Esophagus squamous epithelium (tissue), 4 donors: ENCODE data around the gene PTGS1.
"Not testable (repeated sequence)": the region's sequence is repeated elsewhere in the genome, so short reads cannot be mapped to it uniquely, and the experiment has no call there.

ENCODE experiments used
- POLR2A ChIP-seq, 4 donors: fragments of 450-650 bp; IDR thresholded peaks; one replicate each; pipeline ENCODE4 v1.6.1; 2017; ENCODE audit warnings: antibody characterized with exemption in 4 of 4, mild to moderate bottlenecking in 4 of 4, moderate library complexity in 3 of 4
- TF ChIP-seq, protein P1 (sequence below), 6 experiments: fragments of 450-650 bp in 4 of 6; fragments of 200-600 bp in 2 of 6; sonication (generic) in 2 of 6; IDR thresholded peaks; one replicate each; pipeline ENCODE4 v1.5.1; 2016 to 2019; ENCODE audit warnings: antibody characterized with exemption in 6 of 6, mild to moderate bottlenecking in 4 of 6, moderate library complexity in 4 of 6

- TF ChIP-seq, protein P1, sequence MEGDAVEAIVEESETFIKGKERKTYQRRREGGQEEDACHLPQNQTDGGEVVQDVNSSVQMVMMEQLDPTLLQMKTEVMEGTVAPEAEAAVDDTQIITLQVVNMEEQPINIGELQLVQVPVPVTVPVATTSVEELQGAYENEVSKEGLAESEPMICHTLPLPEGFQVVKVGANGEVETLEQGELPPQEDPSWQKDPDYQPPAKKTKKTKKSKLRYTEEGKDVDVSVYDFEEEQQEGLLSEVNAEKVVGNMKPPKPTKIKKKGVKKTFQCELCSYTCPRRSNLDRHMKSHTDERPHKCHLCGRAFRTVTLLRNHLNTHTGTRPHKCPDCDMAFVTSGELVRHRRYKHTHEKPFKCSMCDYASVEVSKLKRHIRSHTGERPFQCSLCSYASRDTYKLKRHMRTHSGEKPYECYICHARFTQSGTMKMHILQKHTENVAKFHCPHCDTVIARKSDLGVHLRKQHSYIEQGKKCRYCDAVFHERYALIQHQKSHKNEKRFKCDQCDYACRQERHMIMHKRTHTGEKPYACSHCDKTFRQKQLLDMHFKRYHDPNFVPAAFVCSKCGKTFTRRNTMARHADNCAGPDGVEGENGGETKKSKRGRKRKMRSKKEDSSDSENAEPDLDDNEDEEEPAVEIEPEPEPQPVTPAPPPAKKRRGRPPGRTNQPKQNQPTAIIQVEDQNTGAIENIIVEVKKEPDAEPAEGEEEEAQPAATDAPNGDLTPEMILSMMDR (IDR thresholded peaks at IDR 0.05) = not testable (repeated sequence)
- not testable (repeated sequence) for TF ChIP-seq POLR2A (IDR thresholded peaks at IDR 0.05)
Observed at GRCh38 chr9:122414108-122414507, 43.3 kb downstream of the PTGS1 start.
